HepG2 (cell line): ENCODE data around the gene SPTBN4. TPM values are rescaled to one million over a fixed set of nuclear protein-coding genes. Genes with fewer than 3 reads are reported as not detected.

Experiments used
- ATAC-seq: fragments of 200-7000 bp; cut with Tn5 transposase; 3 replicates; pipeline ENCODE4 v1.9.1; 2020; ENCODE audit warnings: mild to moderate bottlenecking, moderate library complexity
- BruUV-seq: library from RNA; stranded (reverse); fragments of 400-500 nt; replicated peaks from 2 replicates; lab custom pipeline; 2021; lab: Mats Ljungman, UMichigan
- CTCF ChIA-PET: fragments of 300-600 bp; formaldehyde crosslinking; extraction: SDS; loops from one replicate; lab custom pipeline; 2021; ENCODE audit warnings: low total read pairs, inconsistent platforms, low intra/inter-chr PET ratio; lab: Yijun Ruan, JAX
- POLR2A ChIA-PET: fragments of 350-600 bp; sonication (Branson Sonifier 250); formaldehyde crosslinking; loops from one replicate; lab custom pipeline; 2020; ENCODE audit warnings: antibody characterized with exemption, inconsistent platforms; lab: Yijun Ruan, JAX
- DNase-seq: peaks from one replicate; pipeline ENCODE4 v3.0.0-alpha.2; 2015; ENCODE audit warnings: low spot score
- FAIRE-seq: peaks from 3 replicates; lab custom pipeline; 2011; peaks lifted over from hg19 to GRCh38; lab: Jason Lieb, UNC
- H2AFZ ChIP-seq: one replicate; pipeline ENCODE4 v1.6.1; 2011; ENCODE audit warnings: low read length, inconsistent platforms
- H3K27ac ChIP-seq: fragments of 300-600 bp; 3 replicates; pipeline ENCODE4 v1.8.0; 2011; ENCODE audit warnings: mixed run types, mild to moderate bottlenecking, mixed read lengths, low read length, inconsistent platforms; ENCODE audit not compliant: insufficient read depth; ENCODE audit errors: extremely low read length
- H3K27me3 ChIP-seq, 2 experiments: fragments of 200-600 bp in 1 of 2; 2 replicates in 1 of 2; 3 replicates in 1 of 2; pipeline versions ENCODE4 v1.6.0 to v1.8.0; 2011; ENCODE audit warnings: low read length in 2 of 2, mild to moderate bottlenecking in 2 of 2, moderate library complexity in 2 of 2, inconsistent platforms in 1 of 2; ENCODE audit not compliant: insufficient read depth in 2 of 2, control insufficient read depth in 1 of 2
- H3K36me3 ChIP-seq, 2 experiments: fragments of 200-600 bp in 1 of 2; replicated peaks in 1 of 2; 2 replicates in 1 of 2; 3 replicates in 1 of 2; pipeline versions ENCODE4 v1.5.1 to v1.8.0; 2011; ENCODE audit warnings: low read length in 2 of 2, inconsistent platforms in 1 of 2; ENCODE audit not compliant: insufficient read depth in 2 of 2, control insufficient read depth in 1 of 2
- H3K4me1 ChIP-seq: 2 replicates; pipeline ENCODE4 v1.5.1; 2012; ENCODE audit warnings: low read length, inconsistent platforms; ENCODE audit not compliant: insufficient read depth
- H3K4me2 ChIP-seq: 2 replicates; pipeline ENCODE4 v1.6.0; 2011; ENCODE audit warnings: low read depth, low read length, inconsistent platforms
- H3K4me3 ChIP-seq, 3 experiments: fragments of 200-600 bp in 1 of 3; sonication (generic), shearing (Covaris generic) in 1 of 3; replicated peaks in 1 of 3; 2 replicates each; pipeline ENCODE4 v1.5.1; 2011 to 2016; ENCODE audit warnings: low read length in 3 of 3, inconsistent platforms in 2 of 3, low read depth in 2 of 3, mild to moderate bottlenecking in 2 of 3, control low read depth in 1 of 3, mixed read lengths in 1 of 3; ENCODE audit not compliant: insufficient read depth in 1 of 3
- H3K79me2 ChIP-seq: one replicate; pipeline ENCODE4 v1.6.1; 2011; ENCODE audit warnings: low read length, inconsistent platforms; ENCODE audit not compliant: insufficient read depth
- H3K9ac ChIP-seq: 2 replicates; pipeline ENCODE4 v1.6.0; 2011; ENCODE audit warnings: mild to moderate bottlenecking, low read depth, low read length, inconsistent platforms; ENCODE audit not compliant: insufficient read depth
- H3K9me3 ChIP-seq: 2 replicates; pipeline ENCODE4 v1.5.1; 2012; ENCODE audit warnings: mild to moderate bottlenecking, low read length
- H4K20me1 ChIP-seq: 2 replicates; pipeline ENCODE4 v1.6.0; 2011; ENCODE audit warnings: inconsistent platforms, mild to moderate bottlenecking, low read length, moderate library complexity; ENCODE audit not compliant: insufficient read depth
- BORCS8-MEF2B ChIP-seq: sonication (generic); formaldehyde crosslinking; IDR thresholded peaks from 2 replicates; pipeline ENCODE4 v1.8.0; 2022; ENCODE audit warnings: mild to moderate bottlenecking, missing genetic modification reagents
- FOXJ3 ChIP-seq: sonication (generic); formaldehyde crosslinking; IDR thresholded peaks from 2 replicates; pipeline ENCODE4 v1.4.0; 2020; ENCODE audit warnings: missing genetic modification reagents, mild to moderate bottlenecking, borderline replicate concordance
- HNRNPL ChIP-seq: fragments of 200-400 bp; formaldehyde crosslinking; IDR thresholded peaks from 2 replicates; pipeline ENCODE4 v1.6.1; 2017; ENCODE audit warnings: mild to moderate bottlenecking, low read depth, low read length
- KLF13 ChIP-seq: sonication (generic); formaldehyde crosslinking; IDR thresholded peaks from 2 replicates; pipeline ENCODE4 v1.4.0; 2020; ENCODE audit warnings: mild to moderate bottlenecking, missing genetic modification reagents
- NR2F1 ChIP-seq, 2 experiments: fragments of 450-650 bp in 1 of 2; formaldehyde crosslinking in 1 of 2; IDR thresholded peaks; 2 replicates each; pipeline versions ENCODE4 v1.5.0 to v1.6.1; 2016 to 2020; ENCODE audit warnings: mild to moderate bottlenecking in 1 of 2, missing compliant biosample characterization in 1 of 2, missing genetic modification reagents in 1 of 2, moderate library complexity in 1 of 2
- RARA ChIP-seq: IDR thresholded peaks from 2 replicates; pipeline ENCODE4 v1.6.1; 2016; ENCODE audit warnings: missing genetic modification reagents, missing compliant biosample characterization
- RBM22 ChIP-seq: fragments of 200-400 bp; formaldehyde crosslinking; optimal IDR thresholded peaks from 2 replicates; pipeline ENCODE3; 2017; ENCODE audit warnings: mild to moderate bottlenecking, low read length, moderate library complexity
- SP4 ChIP-seq: sonication (generic); formaldehyde crosslinking; IDR thresholded peaks from 2 replicates; pipeline ENCODE4 v1.8.1; 2023; ENCODE audit warnings: mild to moderate bottlenecking, missing genetic modification reagents
- U2AF1 ChIP-seq: fragments of 200-400 bp; formaldehyde crosslinking; optimal IDR thresholded peaks from 2 replicates; pipeline ENCODE3; 2017; ENCODE audit warnings: mild to moderate bottlenecking, low read depth, low read length
- ZNF276 ChIP-seq: sonication (generic); formaldehyde crosslinking; IDR thresholded peaks from 2 replicates; pipeline ENCODE4 v1.4.0; 2020; ENCODE audit warnings: mild to moderate bottlenecking, low read depth, missing genetic modification reagents
- ZNF3 ChIP-seq: IDR thresholded peaks from 2 replicates; pipeline ENCODE4 v1.7.0; 2017; ENCODE audit warnings: inconsistent platforms
- ZNF354B ChIP-seq: sonication (generic); formaldehyde crosslinking; IDR thresholded peaks from 2 replicates; pipeline ENCODE4 v1.8.0; 2022; ENCODE audit warnings: mild to moderate bottlenecking, missing genetic modification reagents
- ZNF543 ChIP-seq: sonication (generic); formaldehyde crosslinking; IDR thresholded peaks from 2 replicates; pipeline ENCODE4 v1.4.0; 2020; ENCODE audit warnings: mild to moderate bottlenecking, missing genetic modification reagents
- ZNF687 ChIP-seq: sonication (generic); formaldehyde crosslinking; IDR thresholded peaks from 2 replicates; pipeline ENCODE4 v1.5.1; 2020; ENCODE audit warnings: mild to moderate bottlenecking, missing genetic modification reagents, moderate library complexity
- WGBS: methylation state at CpG from one replicate; pipeline ENCODE4 v1.1.6; 2017; ENCODE audit warnings: low lambda C conversion rate; 5-methylcytosine and 5-hydroxymethylcytosine counted together
- in situ Hi-C: cut with HindIII; loops from 2 replicates; pipeline ENCODE4 v1.10.0; 2017; ENCODE audit warnings: low pct_unique_long_range_greater_than_20kb; ENCODE audit not compliant: extremely low pct_ligation_motif_present
- intact Hi-C: fragments of 100-400 bp; cut with micrococcal nuclease; formaldehyde crosslinking; loops from one replicate; pipeline ENCODE4 v1.10.0; 2022; ENCODE audit not compliant: unreplicated experiment
- polyA plus RNA-seq, 8 experiments: library from polyadenylated mRNA; depleted of rRNA in 3 of 8; stranded (reverse) in 7 of 8; unstranded in 1 of 8; fragments of >200 nt; fragmentation: Illumina TruSeq in 4 of 8; extraction: Trizol in 4 of 8; gene quantifications; 2 replicates each; pipeline versions ENCODE4 v1.2.1 to v1.2.3, GENCODE V29; 2011 to 2016; ENCODE audit warnings: low read depth in 4 of 8, missing spikeins in 1 of 8, mixed read lengths in 1 of 8; ENCODE audit not compliant: insufficient read depth in 1 of 8
- total RNA-seq, 5 experiments: library from RNA; depleted of rRNA; stranded (reverse); fragments of >200 nt; fragmentation: Illumina TruSeq; extraction: Trizol; gene quantifications; 2 replicates each; pipeline ENCODE4 v1.2.3, GENCODE V29; 2016; ENCODE audit warnings: low read depth in 1 of 5
- TF ChIP-seq, protein P1 (sequence below), 2 experiments: fragments of 450-650 bp in 1 of 2; sonication (generic) in 1 of 2; formaldehyde crosslinking; IDR thresholded peaks; 2 replicates each; pipeline versions ENCODE4 v1.5.0 to v1.8.0; 2020 to 2022; ENCODE audit warnings: mild to moderate bottlenecking in 1 of 2, missing genetic modification reagents in 1 of 2
- TF ChIP-seq, protein P2 (sequence below): IDR thresholded peaks from 2 replicates; pipeline ENCODE4 v1.6.1; 2016; ENCODE audit warnings: mild to moderate bottlenecking, missing biosample characterization, missing genetic modification reagents

Gene SPTBN4
- total and polyA plus RNA-seq, 2 of the 13 experiments (the other 11 are each of a cell fraction or from before 2014, with no cell fraction given): 0.11 TPM

DNA sequence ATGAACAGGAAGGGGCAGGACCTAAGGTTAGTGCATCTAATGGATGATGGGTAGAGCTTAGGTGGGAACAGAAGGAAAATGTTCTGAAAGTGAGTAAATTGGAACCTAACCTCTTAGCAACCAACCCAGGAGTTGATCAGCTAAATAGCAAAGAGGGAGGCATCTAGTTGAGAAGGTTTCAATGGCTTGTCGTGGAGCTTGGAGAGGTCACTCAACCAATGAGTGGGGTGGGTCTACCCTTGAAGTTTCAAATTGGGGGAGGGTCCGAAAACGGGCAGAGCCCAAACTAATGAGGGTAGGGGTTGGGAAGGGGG, 104.2 kb downstream of the SPTBN4 start:
- H3K9ac ChIP-seq: no peak overlapping the region
- ChIA-PET CTCF (interaction anchor here (1.3 kb wide), 1 partner anchor 63 kb away, joined by 5 read pairs; no protein-coding TSS in a partner anchor), POLR2A (interaction anchor here (0.9 to 1.6 kb wide), 11 partner anchors 11 to 236 kb away, joined by 3 to 5 read pairs (median 4); partner anchors contain the start of genes BLVRB, LTBP4 and SERTAD1)
- H3K4me1 ChIP-seq: peaks cover 24% of the 10 kb centered on the region
- TF ChIP-seq ZNF3 (CRISPR knock-in tag) (no peak), HNRNPL (no peak), ZNF276 (CRISPR knock-in tag) (no peak), RBM22 (no peak), SP4 (no peak), BORCS8-MEF2B (CRISPR knock-in tag) (no peak), FOXJ3 (CRISPR knock-in tag) (no peak), ZNF543 (CRISPR knock-in tag) (no peak), ZNF354B (CRISPR knock-in tag) (no peak), U2AF1 (no peak), NR2F1 (CRISPR knock-in tag; IDR thresholded peaks at IDR 0.05) (no peak), KLF13 (CRISPR knock-in tag) (no peak), ZNF687 (CRISPR knock-in tag) (no peak), RARA (no peak)
- TF ChIP-seq, protein P1, sequence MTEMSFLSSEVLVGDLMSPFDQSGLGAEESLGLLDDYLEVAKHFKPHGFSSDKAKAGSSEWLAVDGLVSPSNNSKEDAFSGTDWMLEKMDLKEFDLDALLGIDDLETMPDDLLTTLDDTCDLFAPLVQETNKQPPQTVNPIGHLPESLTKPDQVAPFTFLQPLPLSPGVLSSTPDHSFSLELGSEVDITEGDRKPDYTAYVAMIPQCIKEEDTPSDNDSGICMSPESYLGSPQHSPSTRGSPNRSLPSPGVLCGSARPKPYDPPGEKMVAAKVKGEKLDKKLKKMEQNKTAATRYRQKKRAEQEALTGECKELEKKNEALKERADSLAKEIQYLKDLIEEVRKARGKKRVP (CRISPR knock-in tag; IDR thresholded peaks at IDR 0.05): no peak
- TF ChIP-seq, protein P2, sequence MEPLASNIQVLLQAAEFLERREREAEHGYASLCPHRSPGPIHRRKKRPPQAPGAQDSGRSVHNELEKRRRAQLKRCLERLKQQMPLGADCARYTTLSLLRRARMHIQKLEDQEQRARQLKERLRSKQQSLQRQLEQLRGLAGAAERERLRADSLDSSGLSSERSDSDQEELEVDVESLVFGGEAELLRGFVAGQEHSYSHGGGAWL (CRISPR knock-in tag): no peak
- H3K9me3 ChIP-seq: no peaks in the 10 kb centered on the region
- DNase-seq (no peak), ATAC-seq (no peak), FAIRE-seq (no peak)
- no TSS peak for BruUV-seq
- H4K20me1 ChIP-seq: no peaks in the 10 kb centered on the region
- H2AFZ ChIP-seq: no peak overlapping the region
- intact Hi-C loops (no loop called here), in situ Hi-C loops (no loop called here)
- H3K4me3 ChIP-seq: no peak overlapping the region
- no peaks in the 10 kb centered on the region for H3K79me2 ChIP-seq
- WGBS: 58% methylated on average over 3 of the region's 3 CpGs
- no peak overlapping the region for H3K27ac ChIP-seq
- peaks cover 8 to 36% of the 10 kb centered on the region in 2 experiments for H3K27me3 ChIP-seq
- no peaks in the 10 kb centered on the region for H3K36me3 ChIP-seq
- peak overlapping the region; percentile 41; the same call in 1 of the 2 replicates for H3K4me2 ChIP-seq
